Fibroblast of lung (primary cell): Measurements from ENCODE around the gene KCP. TPM values are rescaled to one million over a fixed set of nuclear protein-coding genes. Genes with fewer than 3 reads are reported as not detected.

Source experiments
- DNase-seq, 2 donors: peaks; one replicate each; pipeline versions ENCODE4 v3.0.0 to v3.0.0-alpha.2; 2010; ENCODE audit warnings: low read depth in 2 of 2
- H2AFZ ChIP-seq: 2 replicates; pipeline ENCODE4 v1.5.1; 2012; ENCODE audit warnings: low read length, control low read depth, inconsistent platforms
- H3K27ac ChIP-seq: 2 replicates; pipeline ENCODE4 v1.5.1; 2011; ENCODE audit warnings: low read length, control low read depth; ENCODE audit not compliant: insufficient read depth
- H3K27me3 ChIP-seq: 2 replicates; pipeline ENCODE4 v1.5.1; 2011; ENCODE audit warnings: mild to moderate bottlenecking, low read length; ENCODE audit not compliant: control insufficient read depth, insufficient read depth
- H3K36me3 ChIP-seq: 2 replicates; pipeline ENCODE4 v1.5.1; 2011; ENCODE audit warnings: low read length; ENCODE audit not compliant: control insufficient read depth, insufficient read depth
- H3K4me1 ChIP-seq: 2 replicates; pipeline ENCODE4 v1.5.1; 2011; ENCODE audit warnings: low read length; ENCODE audit not compliant: control insufficient read depth, insufficient read depth; ENCODE audit errors: extremely low read depth
- H3K4me2 ChIP-seq: 2 replicates; pipeline ENCODE4 v1.5.1; 2011; ENCODE audit warnings: low read length, control low read depth; ENCODE audit not compliant: insufficient read depth; ENCODE audit errors: extremely low read depth
- H3K4me3 ChIP-seq, 4 experiments: fragments of 200-600 bp in 1 of 4; sonication (generic) in 1 of 4; replicated peaks in 1 of 4; 2 replicates each; pipeline ENCODE4 v1.5.1; 2011 to 2016; ENCODE audit warnings: low read length in 4 of 4, low read depth in 3 of 4, mild to moderate bottlenecking in 3 of 4, control low read depth in 2 of 4, inconsistent platforms in 1 of 4, mixed read lengths in 1 of 4; ENCODE audit not compliant: insufficient read depth in 1 of 4; ENCODE audit errors: control extremely low read depth in 1 of 4
- H3K79me2 ChIP-seq: 2 replicates; pipeline ENCODE4 v1.5.1; 2012; ENCODE audit warnings: mild to moderate bottlenecking, low read length, inconsistent platforms; ENCODE audit not compliant: control insufficient read depth, insufficient read depth
- H3K9ac ChIP-seq: 2 replicates; pipeline ENCODE4 v1.5.1; 2011; ENCODE audit warnings: mild to moderate bottlenecking, low read length, control low read depth; ENCODE audit not compliant: insufficient read depth
- H3K9me3 ChIP-seq: 2 replicates; pipeline ENCODE4 v1.5.1; 2012; ENCODE audit warnings: low read depth, low read length; ENCODE audit not compliant: control insufficient read depth, insufficient read depth
- H4K20me1 ChIP-seq: 2 replicates; pipeline ENCODE4 v1.5.1; 2011; ENCODE audit warnings: low read length; ENCODE audit not compliant: control insufficient read depth, insufficient read depth; ENCODE audit errors: extremely low read depth
- EZH2 ChIP-seq: IDR thresholded peaks from 2 replicates; pipeline ENCODE4 v1.5.1; 2012; ENCODE audit warnings: low read length, control low read depth, mild to moderate bottlenecking; ENCODE audit errors: missing control alignments
- polyA plus RNA-seq, 2 donors: library from polyadenylated mRNA; depleted of rRNA in 1 of 2; stranded (reverse) in 1 of 2; unstranded in 1 of 2; fragments of >200 nt; gene quantifications; 2 replicates each; pipeline ENCODE4 v1.2.1, GENCODE V29; 2011 to 2012; ENCODE audit warnings: missing spikeins in 1 of 2
- total RNA-seq: library from RNA; depleted of rRNA; stranded (reverse); fragments of >200 nt; gene quantifications from 2 replicates; pipeline ENCODE4 v1.2.1, GENCODE V29; 2014
- TF ChIP-seq, protein P1 (sequence below), 2 donors: IDR thresholded peaks in 1 of 2; conservative IDR thresholded peaks in 1 of 2; 1 replicate in 1 of 2; 2 replicates in 1 of 2; pipeline ENCODE4 v1.5.1; 2011 to 2012; ENCODE audit warnings: low read length in 2 of 2, control low read depth in 1 of 2, inconsistent platforms in 1 of 2, low read depth in 1 of 2, mild to moderate bottlenecking in 1 of 2

Gene KCP
- total and polyA plus RNA-seq, 2 donors (not counting 1 experiment from before 2014, with no cell fraction given): 0.08 to 0.50 TPM

DNA sequence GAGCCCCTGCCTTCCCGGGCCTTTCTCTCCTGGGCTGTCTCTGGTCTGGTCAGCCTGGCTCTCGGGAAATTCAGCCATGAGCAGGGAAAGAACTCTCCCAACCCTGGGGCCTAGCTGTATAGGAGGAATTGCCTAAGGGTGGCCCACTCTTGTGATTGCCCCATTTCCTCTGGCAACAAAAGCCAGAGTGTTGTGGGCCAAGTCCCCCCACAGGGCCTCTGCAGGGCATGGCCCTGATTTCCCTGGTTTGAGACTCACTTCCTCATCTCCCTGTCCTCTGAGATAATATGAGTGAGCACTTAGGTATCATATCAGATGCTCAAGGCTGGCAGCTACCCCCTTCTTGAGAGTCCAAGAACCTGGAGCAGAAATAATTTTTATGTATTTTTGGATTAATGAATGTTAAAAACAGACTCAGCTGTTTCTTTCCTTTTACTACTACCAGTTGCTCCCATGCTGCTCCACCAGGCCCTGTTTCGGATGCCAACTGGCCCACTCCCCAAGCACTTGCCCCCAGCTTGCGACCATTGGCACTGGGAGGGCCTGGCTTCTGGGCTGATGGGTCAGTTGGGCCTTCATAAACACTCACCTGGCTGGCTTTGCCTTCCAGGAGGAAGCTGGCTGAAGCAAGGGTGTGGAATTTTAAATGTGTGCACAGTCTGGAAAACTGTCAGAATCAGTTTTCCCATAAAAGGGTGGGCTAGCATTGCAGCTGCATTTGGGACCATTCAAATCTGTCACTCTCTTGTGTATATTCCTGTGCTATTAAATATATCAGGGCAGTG is 38.7 kb upstream of the KCP start:
- no peak overlapping the region for H3K27ac ChIP-seq
- H4K20me1 ChIP-seq: no peaks in the 10 kb centered on the region

DNA sequence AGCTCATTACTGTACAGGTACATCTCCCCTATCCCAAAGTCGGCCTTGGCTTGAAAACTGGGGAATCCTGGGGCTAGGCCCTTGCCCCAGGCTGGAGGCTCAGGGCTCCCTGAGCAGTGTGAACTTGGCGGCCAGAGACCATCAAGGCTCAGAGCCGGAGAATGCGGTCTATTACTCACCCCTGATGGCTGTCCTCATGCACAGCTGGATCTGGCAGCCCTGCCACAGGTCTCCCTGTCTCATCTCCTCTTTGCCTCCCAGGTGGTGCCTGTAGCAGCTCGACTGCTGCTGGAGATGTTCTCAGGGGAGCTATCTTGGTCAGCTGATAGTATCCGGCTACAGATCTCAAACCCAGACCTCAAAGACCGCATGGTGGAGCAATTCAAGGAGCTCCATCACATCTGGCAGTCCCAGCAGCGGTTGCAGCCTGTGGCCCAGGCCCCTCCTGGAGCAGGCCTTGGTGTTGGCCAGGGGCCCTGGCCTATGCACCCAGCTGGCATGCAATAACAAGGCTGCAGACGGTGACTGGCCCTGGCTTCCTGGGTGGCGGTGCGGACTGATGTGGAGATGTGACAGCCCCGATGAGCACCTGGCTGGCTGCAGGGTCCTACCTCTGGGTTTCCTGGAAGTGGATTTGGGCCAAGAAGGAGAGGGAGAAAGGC is 37.9 kb upstream of the KCP start:
- TF ChIP-seq EZH2: no peak
- TF ChIP-seq, protein P1, sequence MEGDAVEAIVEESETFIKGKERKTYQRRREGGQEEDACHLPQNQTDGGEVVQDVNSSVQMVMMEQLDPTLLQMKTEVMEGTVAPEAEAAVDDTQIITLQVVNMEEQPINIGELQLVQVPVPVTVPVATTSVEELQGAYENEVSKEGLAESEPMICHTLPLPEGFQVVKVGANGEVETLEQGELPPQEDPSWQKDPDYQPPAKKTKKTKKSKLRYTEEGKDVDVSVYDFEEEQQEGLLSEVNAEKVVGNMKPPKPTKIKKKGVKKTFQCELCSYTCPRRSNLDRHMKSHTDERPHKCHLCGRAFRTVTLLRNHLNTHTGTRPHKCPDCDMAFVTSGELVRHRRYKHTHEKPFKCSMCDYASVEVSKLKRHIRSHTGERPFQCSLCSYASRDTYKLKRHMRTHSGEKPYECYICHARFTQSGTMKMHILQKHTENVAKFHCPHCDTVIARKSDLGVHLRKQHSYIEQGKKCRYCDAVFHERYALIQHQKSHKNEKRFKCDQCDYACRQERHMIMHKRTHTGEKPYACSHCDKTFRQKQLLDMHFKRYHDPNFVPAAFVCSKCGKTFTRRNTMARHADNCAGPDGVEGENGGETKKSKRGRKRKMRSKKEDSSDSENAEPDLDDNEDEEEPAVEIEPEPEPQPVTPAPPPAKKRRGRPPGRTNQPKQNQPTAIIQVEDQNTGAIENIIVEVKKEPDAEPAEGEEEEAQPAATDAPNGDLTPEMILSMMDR (conservative IDR thresholded peaks at IDR 0.05 in 1 of 2, IDR thresholded peaks at IDR 0.05 in 1 of 2; ENCODE audit: low read depth in 1 of 2, low read length in 2 of 2): no peak
- Histone ChIP-seq H3K9me3 (no peaks in the 10 kb centered on the region), H3K36me3 (no peaks in the 10 kb centered on the region), H2AFZ (no peak overlapping the region), H3K4me2 (no peak overlapping the region), H4K20me1 (no peaks in the 10 kb centered on the region), H3K4me3 (no peak overlapping the region), H3K4me1 (no peaks in the 10 kb centered on the region), H3K27ac (no peak overlapping the region), H3K27me3 (no peaks in the 10 kb centered on the region), H3K79me2 (no peaks in the 10 kb centered on the region), H3K9ac (no peak overlapping the region)
- DNase-seq: no peak

More for the DNA sequence above, 38.7 kb upstream of the KCP start:
- Histone ChIP-seq H3K9me3 (no peaks in the 10 kb centered on the region), H3K4me3 (no peak overlapping the region), H2AFZ (no peak overlapping the region), H3K4me2 (no peak overlapping the region), H3K79me2 (no peaks in the 10 kb centered on the region), H3K27me3 (no peaks in the 10 kb centered on the region), H3K36me3 (peaks cover 3% of the 10 kb centered on the region), H3K4me1 (no peaks in the 10 kb centered on the region), H3K9ac (no peak overlapping the region)
- no peak for DNase-seq
- TF ChIP-seq EZH2: no peak
- TF ChIP-seq, protein P1 (conservative IDR thresholded peaks at IDR 0.05 in 1 of 2, IDR thresholded peaks at IDR 0.05 in 1 of 2; ENCODE audit: low read depth in 1 of 2, low read length in 2 of 2): no peak

DNA sequence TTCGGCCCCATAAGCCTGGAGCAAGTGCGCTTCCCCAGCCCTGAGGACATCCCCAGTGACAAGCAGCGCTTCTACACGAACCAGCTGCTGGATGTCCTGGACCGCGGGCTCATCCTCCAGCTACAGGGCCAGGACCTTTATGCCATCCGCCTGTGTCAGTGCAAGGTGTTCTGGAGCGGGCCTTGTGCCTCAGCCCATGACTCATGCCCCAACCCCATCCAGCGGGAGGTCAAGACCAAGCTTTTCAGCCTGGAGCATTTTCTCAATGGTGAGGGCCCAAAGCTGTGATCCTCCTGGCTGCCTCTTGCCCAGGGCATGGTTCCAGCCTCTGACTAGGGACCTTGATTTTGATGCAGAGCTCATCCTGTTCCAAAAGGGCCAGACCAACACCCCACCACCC is 37.3 kb upstream of the KCP start:
- no peaks in the 10 kb centered on the region for H4K20me1 ChIP-seq
- H3K4me1 ChIP-seq: no peaks in the 10 kb centered on the region
- no peaks in the 10 kb centered on the region for H3K27me3 ChIP-seq
- no peak overlapping the region for H3K27ac ChIP-seq
- no peak for TF ChIP-seq EZH2
- TF ChIP-seq, protein P1 (conservative IDR thresholded peaks at IDR 0.05 in 1 of 2, IDR thresholded peaks at IDR 0.05 in 1 of 2; ENCODE audit: low read depth in 1 of 2, low read length in 2 of 2): no peak
- no peak overlapping the region for H3K9ac ChIP-seq
- H3K4me3 ChIP-seq: no peak overlapping the region
- DNase-seq: no peak
- no peak overlapping the region for H2AFZ ChIP-seq
- H3K9me3 ChIP-seq: no peaks in the 10 kb centered on the region
- H3K36me3 ChIP-seq: no peaks in the 10 kb centered on the region
- H3K79me2 ChIP-seq: no peaks in the 10 kb centered on the region
- H3K4me2 ChIP-seq: no peak overlapping the region
